Gastrocnemius medialis (tissue), 4 donors: ENCODE data around the gene LSAMP. TPM values are rescaled to one million over a fixed set of nuclear protein-coding genes. Genes with fewer than 3 reads are reported as not detected.

Experiments
- ATAC-seq, 2 donors: fragments of 150-250 bp; one replicate each; pipeline ENCODE4 v1.9.1; 2016
- DNase-seq, 2 donors: peaks; one replicate each; pipeline ENCODE4 v3.0.0-alpha.2; 2019
- H3K27ac ChIP-seq, 4 donors: fragments of 200-600 bp; sonication (generic); 1 replicate in 1 of 4; 2 replicates in 3 of 4; pipeline ENCODE4 v1.5.1; 2016 to 2018; ENCODE audit warnings: mild to moderate bottlenecking in 2 of 4, moderate library complexity in 1 of 4
- H3K27me3 ChIP-seq, 3 donors: fragments of 200-600 bp; sonication (generic) in 2 of 3; 1 replicate in 1 of 3; 2 replicates in 2 of 3; pipeline versions ENCODE4 v1.5.1 to v1.6.0; 2016 to 2019; ENCODE audit warnings: mild to moderate bottlenecking in 1 of 3, moderate library complexity in 1 of 3
- H3K36me3 ChIP-seq, 2 donors: fragments of 200-600 bp; sonication (generic) in 1 of 2; one replicate each; pipeline ENCODE4 v1.5.1; 2017 to 2018
- H3K4me1 ChIP-seq, 2 donors: fragments of 200-600 bp; sonication (generic) in 1 of 2; one replicate each; pipeline ENCODE4 v1.5.1; 2016 to 2017; ENCODE audit warnings: mild to moderate bottlenecking in 2 of 2
- H3K4me3 ChIP-seq, 4 donors: fragments of 200-600 bp; sonication (generic) in 3 of 4; 1 replicate in 1 of 4; 2 replicates in 3 of 4; pipeline ENCODE4 v1.5.1; 2016 to 2019; ENCODE audit warnings: mild to moderate bottlenecking in 2 of 4
- H3K9me3 ChIP-seq, 3 donors: fragments of 200-600 bp; sonication (generic) in 2 of 3; 1 replicate in 1 of 3; 2 replicates in 2 of 3; pipeline ENCODE4 v1.5.1; 2016 to 2019
- POLR2A ChIP-seq, 2 donors: fragments of 450-650 bp; IDR thresholded peaks; one replicate each; pipeline ENCODE4 v1.6.1; 2017; ENCODE audit warnings: antibody characterized with exemption in 2 of 2, mild to moderate bottlenecking in 2 of 2, moderate library complexity in 2 of 2
- in situ Hi-C, 4 donors: fragments of 200-750 bp; cut with MboI; loops; one replicate each; pipeline versions ENCODE4 v1.15.0 to v1.8.0; 2017; ENCODE audit warnings: low sequenced_read_pairs in 4 of 4
- intact Hi-C: fragments of 100-400 bp; cut with DNase I; formaldehyde crosslinking; loops from one replicate; pipeline ENCODE4 v1.15.1; 2023; ENCODE audit warnings: low total_unique reads
- total RNA-seq, 4 donors: library from RNA; depleted of rRNA; stranded (reverse); fragments of >200 nt; gene quantifications; one replicate each; pipeline versions ENCODE4 v1.1.0 to v1.2.3, GENCODE V29; 2016
- TF ChIP-seq, protein P1 (sequence below), 5 experiments: fragments of 450-650 bp in 3 of 5; fragments of 200-600 bp in 2 of 5; sonication (generic) in 2 of 5; IDR thresholded peaks in 4 of 5; conservative IDR thresholded peaks in 1 of 5; 1 replicate in 4 of 5; 2 replicates in 1 of 5; pipeline ENCODE4 v1.5.1; 2016 to 2019; ENCODE audit warnings: antibody characterized with exemption in 5 of 5, mild to moderate bottlenecking in 3 of 5, moderate library complexity in 3 of 5

Gene LSAMP
- total RNA-seq, 4 donors from 2014 or later = 0.07 to 0.10 TPM; not detected in 2

GRCh38 chr3:116035429-116035828 lies 409.9 kb downstream of the LSAMP start:
- in situ Hi-C loops = no loop called here
- TF ChIP-seq POLR2A (IDR thresholded peaks at IDR 0.05) = no peak
- TF ChIP-seq, protein P1, sequence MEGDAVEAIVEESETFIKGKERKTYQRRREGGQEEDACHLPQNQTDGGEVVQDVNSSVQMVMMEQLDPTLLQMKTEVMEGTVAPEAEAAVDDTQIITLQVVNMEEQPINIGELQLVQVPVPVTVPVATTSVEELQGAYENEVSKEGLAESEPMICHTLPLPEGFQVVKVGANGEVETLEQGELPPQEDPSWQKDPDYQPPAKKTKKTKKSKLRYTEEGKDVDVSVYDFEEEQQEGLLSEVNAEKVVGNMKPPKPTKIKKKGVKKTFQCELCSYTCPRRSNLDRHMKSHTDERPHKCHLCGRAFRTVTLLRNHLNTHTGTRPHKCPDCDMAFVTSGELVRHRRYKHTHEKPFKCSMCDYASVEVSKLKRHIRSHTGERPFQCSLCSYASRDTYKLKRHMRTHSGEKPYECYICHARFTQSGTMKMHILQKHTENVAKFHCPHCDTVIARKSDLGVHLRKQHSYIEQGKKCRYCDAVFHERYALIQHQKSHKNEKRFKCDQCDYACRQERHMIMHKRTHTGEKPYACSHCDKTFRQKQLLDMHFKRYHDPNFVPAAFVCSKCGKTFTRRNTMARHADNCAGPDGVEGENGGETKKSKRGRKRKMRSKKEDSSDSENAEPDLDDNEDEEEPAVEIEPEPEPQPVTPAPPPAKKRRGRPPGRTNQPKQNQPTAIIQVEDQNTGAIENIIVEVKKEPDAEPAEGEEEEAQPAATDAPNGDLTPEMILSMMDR (IDR thresholded peaks at IDR 0.05 in 4 of 5, conservative IDR thresholded peaks at IDR 0.05 in 1 of 5) = no peak
- no peaks in the 10 kb centered on the region for H3K9me3 ChIP-seq
- no peaks in the 10 kb centered on the region for H3K36me3 ChIP-seq
- intact Hi-C loops = no loop called here
- H3K27me3 ChIP-seq = no peaks in the 10 kb centered on the region
- DNase-seq = no peak
- ATAC-seq = no peak
- no peak overlapping the region for H3K27ac ChIP-seq
- H3K4me1 ChIP-seq = no peaks in the 10 kb centered on the region
- no peak overlapping the region for H3K4me3 ChIP-seq

DNA sequence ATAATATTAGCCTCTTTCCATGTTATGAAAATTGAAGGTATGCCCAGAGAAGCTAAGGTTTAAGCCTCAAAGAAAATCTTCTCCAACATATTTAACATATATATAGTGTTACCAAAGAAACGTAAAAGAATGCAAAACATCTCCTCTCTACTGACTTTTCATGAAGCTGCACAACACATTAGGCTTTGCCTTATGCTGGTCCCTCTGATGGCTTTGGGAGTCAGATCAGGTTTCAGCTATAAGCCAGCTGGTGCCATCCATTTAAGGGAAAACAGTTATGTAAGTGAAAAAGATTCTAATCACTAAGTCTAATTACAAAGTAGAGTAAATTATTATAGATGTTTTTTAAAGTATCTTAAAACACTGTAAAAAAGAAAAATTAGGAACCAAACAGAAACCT lies 410.5 kb downstream of the LSAMP start:
- Histone ChIP-seq H3K4me1 (no peaks in the 10 kb centered on the region), H3K4me3 (no peak overlapping the region), H3K36me3 (no peaks in the 10 kb centered on the region), H3K27me3 (no peaks in the 10 kb centered on the region), H3K9me3 (no peaks in the 10 kb centered on the region), H3K27ac (no peak overlapping the region)
- in situ Hi-C loops = no loop called here
- DNase-seq (no peak), ATAC-seq (no peak)
- TF ChIP-seq POLR2A (IDR thresholded peaks at IDR 0.05) = no peak
- TF ChIP-seq, protein P1 (IDR thresholded peaks at IDR 0.05 in 4 of 5, conservative IDR thresholded peaks at IDR 0.05 in 1 of 5) = no peak
- intact Hi-C loops = no loop called here

GRCh38 chr3:116034086-116034485 lies 411.2 kb downstream of the LSAMP start:
- H3K4me1 ChIP-seq = no peaks in the 10 kb centered on the region
- ATAC-seq (no peak), DNase-seq (no peak)
- no peaks in the 10 kb centered on the region for H3K9me3 ChIP-seq
- no peaks in the 10 kb centered on the region for H3K27me3 ChIP-seq
- in situ Hi-C loops (no loop called here), intact Hi-C loops (no loop called here)
- H3K36me3 ChIP-seq = no peaks in the 10 kb centered on the region
- no peak for TF ChIP-seq POLR2A (IDR thresholded peaks at IDR 0.05)
- TF ChIP-seq, protein P1 (IDR thresholded peaks at IDR 0.05 in 4 of 5, conservative IDR thresholded peaks at IDR 0.05 in 1 of 5) = no peak
- H3K4me3 ChIP-seq = no peak overlapping the region
- no peak overlapping the region for H3K27ac ChIP-seq

- no peak for ATAC-seq
- no peak for DNase-seq
- Histone ChIP-seq H3K36me3 (no peaks in the 10 kb centered on the region), H3K4me3 (no peak overlapping the region), H3K9me3 (no peaks in the 10 kb centered on the region), H3K27me3 (no peaks in the 10 kb centered on the region), H3K27ac (no peak overlapping the region), H3K4me1 (no peaks in the 10 kb centered on the region)
- in situ Hi-C loops = no loop called here
- intact Hi-C loops = no loop called here
- no peak for TF ChIP-seq POLR2A (IDR thresholded peaks at IDR 0.05)
- TF ChIP-seq, protein P1 (IDR thresholded peaks at IDR 0.05 in 4 of 5, conservative IDR thresholded peaks at IDR 0.05 in 1 of 5) = no peak
These were observed 411.8 kb downstream of the LSAMP start for GRCh38 chr3:116033516-116033915.

DNA sequence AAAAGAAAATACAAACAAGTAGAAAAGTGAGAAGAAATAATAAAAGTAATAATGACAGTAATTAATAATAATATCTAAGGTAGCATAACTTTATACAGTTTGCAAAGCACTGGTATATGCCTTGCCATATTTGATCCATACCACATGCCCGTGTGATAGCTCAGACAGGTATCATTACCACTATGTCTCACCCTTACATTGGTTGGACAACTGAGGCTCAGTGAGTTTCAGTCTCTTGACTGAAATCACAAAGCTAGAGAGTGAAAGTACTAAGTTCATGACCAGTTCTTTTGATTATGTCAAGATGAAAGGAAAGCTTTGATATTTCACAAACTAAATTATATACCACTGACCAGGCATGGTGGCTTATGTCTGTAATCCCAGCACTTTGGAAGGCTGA lies 413.1 kb downstream of the LSAMP start:
- ATAC-seq = no peak
- no peak for DNase-seq
- no peak for TF ChIP-seq POLR2A (IDR thresholded peaks at IDR 0.05)
- TF ChIP-seq, protein P1 (IDR thresholded peaks at IDR 0.05 in 4 of 5, conservative IDR thresholded peaks at IDR 0.05 in 1 of 5) = no peak
- no peak overlapping the region for H3K27ac ChIP-seq
- H3K9me3 ChIP-seq = no peaks in the 10 kb centered on the region
- no peaks in the 10 kb centered on the region for H3K36me3 ChIP-seq
- in situ Hi-C loops = no loop called here
- intact Hi-C loops = no loop called here
- no peaks in the 10 kb centered on the region for H3K27me3 ChIP-seq
- no peak overlapping the region for H3K4me3 ChIP-seq
- no peaks in the 10 kb centered on the region for H3K4me1 ChIP-seq
